ENCODE measurements around the gene CNTNAP2.
A peak's percentile ranks its signal among the peaks of the same experiment; 100 is the strongest.

CNTNAP2 gene

GRCh38 chr7:147859033-147859432, 1742.4 kb downstream of the CNTNAP2 start:
- DNase-seq (ENCODE audit: low spot score) = no peak

GRCh38 chr7:147859486-147859885, 1742.9 kb downstream of the CNTNAP2 start:
- DNase-seq (ENCODE audit: low spot score) = no peak

- no peak for DNase-seq (ENCODE audit: low spot score)
Observed at GRCh38 chr7:147861058-147861716, 1744.6 kb downstream of the CNTNAP2 start.

GRCh38 chr7:147861945-147862344, 1745.3 kb downstream of the CNTNAP2 start:
- DNase-seq (ENCODE audit: low spot score) = no peak

- DNase-seq (ENCODE audit: low spot score) = no peak
Observed at GRCh38 chr7:147869456-147869855, 1752.9 kb downstream of the CNTNAP2 start.

- DNase-seq (ENCODE audit: low spot score) = no peak
Observed at GRCh38 chr7:147878912-147879661, 1762.5 kb downstream of the CNTNAP2 start.

GRCh38 chr7:147885869-147886268, 1769.3 kb downstream of the CNTNAP2 start:
- no peak for DNase-seq (ENCODE audit: low spot score)

GRCh38 chr7:147894271-147894670, 1777.7 kb downstream of the CNTNAP2 start:
- no peak for DNase-seq (ENCODE audit: low spot score)

- DNase-seq (ENCODE audit: low spot score) = no peak
Observed at GRCh38 chr7:147896121-147896520, 1779.5 kb downstream of the CNTNAP2 start.

- DNase-seq (ENCODE audit: low spot score) = no peak
Observed at GRCh38 chr7:147903536-147904218, 1787.1 kb downstream of the CNTNAP2 start.

GRCh38 chr7:147904219-147904576, 1787.6 kb downstream of the CNTNAP2 start:
- DNase-seq (ENCODE audit: low spot score) = no peak

- DNase-seq (ENCODE audit: low spot score) = no peak
Observed at GRCh38 chr7:147909431-147910148, 1793.0 kb downstream of the CNTNAP2 start.

- DNase-seq (ENCODE audit: low spot score) = no peak
Observed at GRCh38 chr7:147911201-147911601, 1794.6 kb downstream of the CNTNAP2 start.

GRCh38 chr7:147912291-147912690, 1795.7 kb downstream of the CNTNAP2 start:
- peak; percentile 35 for DNase-seq (ENCODE audit: low spot score)

GRCh38 chr7:147912946-147913638, 1796.5 kb downstream of the CNTNAP2 start:
- DNase-seq (ENCODE audit: low spot score) = peak; percentile 31

- no peak for DNase-seq (ENCODE audit: low spot score)
Observed at GRCh38 chr7:147915781-147916180, 1799.2 kb downstream of the CNTNAP2 start.

GRCh38 chr7:147916573-147916972, 1800.0 kb downstream of the CNTNAP2 start:
- DNase-seq (ENCODE audit: low spot score) = no peak

- DNase-seq (ENCODE audit: low spot score) = no peak
Observed at GRCh38 chr7:147923841-147924240, 1807.2 kb downstream of the CNTNAP2 start.

- no peak for DNase-seq (ENCODE audit: low spot score)
Observed at GRCh38 chr7:147937428-147937827, 1820.8 kb downstream of the CNTNAP2 start.

GRCh38 chr7:147941381-147941780, 1824.8 kb downstream of the CNTNAP2 start:
- DNase-seq (ENCODE audit: low spot score) = no peak

- DNase-seq (ENCODE audit: low spot score) = no peak
Observed at GRCh38 chr7:147944321-147944720, 1827.7 kb downstream of the CNTNAP2 start.

GRCh38 chr7:147952918-147953317, 1836.3 kb downstream of the CNTNAP2 start:
- no peak for DNase-seq (ENCODE audit: low spot score)
